PC-3 (cell line): ENCODE measurements around the gene RABGEF1.

Experiments used
- EZH2 ChIP-seq: fragments of 300-600 bp; sonication (generic); IDR thresholded peaks from one replicate; pipeline ENCODE4 v1.6.1; 2017; ENCODE audit warnings: antibody characterized with exemption, mild to moderate bottlenecking, low read length; ENCODE audit not compliant: unreplicated experiment
- EZH2phosphoT487 ChIP-seq: fragments of 300-600 bp; sonication (generic); IDR thresholded peaks from 2 replicates; pipeline ENCODE4 v1.6.1; 2018; ENCODE audit warnings: mild to moderate bottlenecking, antibody characterized with exemption, low read length, borderline replicate concordance
- TF ChIP-seq, protein P1 (sequence below): fragments of 300-600 bp; sonication (generic); conservative IDR thresholded peaks from 2 replicates; pipeline ENCODE4 v1.5.1; 2017; ENCODE audit warnings: antibody characterized with exemption, low read depth, mild to moderate bottlenecking, low read length

DNA sequence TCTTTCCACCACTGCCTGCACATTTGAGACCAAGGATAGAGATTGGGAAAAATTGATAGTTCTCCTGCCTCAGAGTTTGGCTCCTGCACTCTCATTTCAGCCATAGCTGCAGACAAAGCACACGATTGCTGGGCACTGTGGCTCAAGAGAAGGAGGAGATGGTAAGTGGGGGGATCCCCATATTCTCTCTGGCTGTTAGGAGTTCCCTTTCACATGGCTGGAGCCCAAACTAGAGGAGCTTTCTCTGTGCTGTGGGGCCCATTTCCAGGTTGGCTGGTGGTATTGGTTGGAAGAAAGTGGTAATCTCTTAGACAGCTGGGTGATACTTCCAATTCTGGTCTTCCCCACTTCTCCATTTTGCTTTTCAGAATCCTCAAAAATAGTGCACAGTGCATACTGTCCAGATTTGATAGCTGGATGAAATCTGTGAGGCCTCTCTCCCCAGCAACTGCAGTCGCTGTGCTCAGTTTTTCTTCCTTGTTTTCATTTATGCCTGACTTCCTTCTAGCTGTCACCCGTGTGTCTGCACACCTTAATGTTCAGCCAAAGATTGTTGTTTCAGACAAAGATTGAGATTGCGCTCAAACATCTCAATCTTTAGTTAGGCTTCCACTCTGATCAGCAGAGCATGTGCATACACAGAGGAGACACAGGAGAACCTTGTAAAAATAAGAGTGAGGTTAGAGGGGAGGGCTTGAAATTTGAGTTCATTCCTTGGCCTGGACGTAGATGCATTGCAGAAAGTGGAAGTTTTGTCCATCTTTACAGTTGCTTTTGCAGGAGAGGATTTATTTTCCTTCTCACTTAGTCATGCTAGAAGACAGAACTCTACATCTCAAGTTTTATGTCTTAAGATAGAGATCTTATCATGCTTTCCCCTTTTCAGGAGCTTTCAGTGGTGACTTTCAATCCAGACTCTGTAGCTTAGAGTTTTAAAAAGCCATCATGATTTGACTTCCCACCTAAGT, 28.6 kb downstream of the RABGEF1 start:
- TF ChIP-seq EZH2phosphoT487, result no peak
- TF ChIP-seq, protein P1, sequence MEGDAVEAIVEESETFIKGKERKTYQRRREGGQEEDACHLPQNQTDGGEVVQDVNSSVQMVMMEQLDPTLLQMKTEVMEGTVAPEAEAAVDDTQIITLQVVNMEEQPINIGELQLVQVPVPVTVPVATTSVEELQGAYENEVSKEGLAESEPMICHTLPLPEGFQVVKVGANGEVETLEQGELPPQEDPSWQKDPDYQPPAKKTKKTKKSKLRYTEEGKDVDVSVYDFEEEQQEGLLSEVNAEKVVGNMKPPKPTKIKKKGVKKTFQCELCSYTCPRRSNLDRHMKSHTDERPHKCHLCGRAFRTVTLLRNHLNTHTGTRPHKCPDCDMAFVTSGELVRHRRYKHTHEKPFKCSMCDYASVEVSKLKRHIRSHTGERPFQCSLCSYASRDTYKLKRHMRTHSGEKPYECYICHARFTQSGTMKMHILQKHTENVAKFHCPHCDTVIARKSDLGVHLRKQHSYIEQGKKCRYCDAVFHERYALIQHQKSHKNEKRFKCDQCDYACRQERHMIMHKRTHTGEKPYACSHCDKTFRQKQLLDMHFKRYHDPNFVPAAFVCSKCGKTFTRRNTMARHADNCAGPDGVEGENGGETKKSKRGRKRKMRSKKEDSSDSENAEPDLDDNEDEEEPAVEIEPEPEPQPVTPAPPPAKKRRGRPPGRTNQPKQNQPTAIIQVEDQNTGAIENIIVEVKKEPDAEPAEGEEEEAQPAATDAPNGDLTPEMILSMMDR, result no peak
- no peak for TF ChIP-seq EZH2
